8988T (cell line): Measurements from ENCODE around the gene ROCK2.
"Not testable (repeated sequence)": the region's sequence is repeated elsewhere in the genome, so short reads cannot be mapped to it uniquely, and the experiment has no call there.

ENCODE experiments used
- DNase-seq: peaks from one replicate; pipeline ENCODE4 v3.0.0; 2011

Gene ROCK2

GRCh38 chr2:11261564-11261963 is 82.9 kb downstream of the ROCK2 start:
- DNase-seq: not testable (repeated sequence)

GRCh38 chr2:11260979-11261378 is 83.5 kb downstream of the ROCK2 start:
- DNase-seq: no peak

GRCh38 chr2:11257964-11258363 is 86.5 kb downstream of the ROCK2 start:
- no peak for DNase-seq

- DNase-seq: no peak
Observed at GRCh38 chr2:11257078-11257477, 87.4 kb downstream of the ROCK2 start.

GRCh38 chr2:11256166-11256565 is 88.3 kb downstream of the ROCK2 start:
- no peak for DNase-seq

DNA sequence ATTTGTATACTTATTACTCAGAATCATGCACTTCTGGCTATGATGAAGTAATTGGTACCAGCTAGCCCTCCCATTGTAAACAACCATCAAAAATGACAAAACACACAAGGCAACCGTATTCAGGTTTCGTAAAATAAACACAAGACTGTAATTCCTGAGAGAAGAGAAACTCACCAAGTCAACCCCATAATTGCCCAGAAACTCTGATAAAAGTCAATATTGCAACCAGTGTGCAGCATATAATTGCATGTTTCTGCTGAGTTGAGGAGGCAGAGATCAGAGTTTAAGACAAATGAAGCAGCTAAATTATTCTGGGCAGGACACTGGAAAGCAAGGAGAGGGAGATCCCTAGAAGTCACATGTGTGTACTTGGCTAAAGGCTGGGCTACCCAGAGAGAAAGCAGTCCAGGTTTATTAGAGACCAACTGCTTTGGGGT is 90.3 kb downstream of the ROCK2 start:
- no peak for DNase-seq

- not testable (repeated sequence) for DNase-seq
Observed at GRCh38 chr2:11252458-11252857, 92.0 kb downstream of the ROCK2 start.

- DNase-seq: no peak
Observed at GRCh38 chr2:11250400-11251196, 93.8 kb downstream of the ROCK2 start.

- DNase-seq: no peak
Observed at GRCh38 chr2:11245322-11245721, 99.1 kb downstream of the ROCK2 start.

GRCh38 chr2:11244091-11244826 is 100.2 kb downstream of the ROCK2 start:
- DNase-seq: no peak

- DNase-seq: no peak
Observed at GRCh38 chr2:11243512-11243911, 100.9 kb downstream of the ROCK2 start.

- DNase-seq: no peak
Observed at GRCh38 chr2:11242542-11243174, 101.8 kb downstream of the ROCK2 start.

DNA sequence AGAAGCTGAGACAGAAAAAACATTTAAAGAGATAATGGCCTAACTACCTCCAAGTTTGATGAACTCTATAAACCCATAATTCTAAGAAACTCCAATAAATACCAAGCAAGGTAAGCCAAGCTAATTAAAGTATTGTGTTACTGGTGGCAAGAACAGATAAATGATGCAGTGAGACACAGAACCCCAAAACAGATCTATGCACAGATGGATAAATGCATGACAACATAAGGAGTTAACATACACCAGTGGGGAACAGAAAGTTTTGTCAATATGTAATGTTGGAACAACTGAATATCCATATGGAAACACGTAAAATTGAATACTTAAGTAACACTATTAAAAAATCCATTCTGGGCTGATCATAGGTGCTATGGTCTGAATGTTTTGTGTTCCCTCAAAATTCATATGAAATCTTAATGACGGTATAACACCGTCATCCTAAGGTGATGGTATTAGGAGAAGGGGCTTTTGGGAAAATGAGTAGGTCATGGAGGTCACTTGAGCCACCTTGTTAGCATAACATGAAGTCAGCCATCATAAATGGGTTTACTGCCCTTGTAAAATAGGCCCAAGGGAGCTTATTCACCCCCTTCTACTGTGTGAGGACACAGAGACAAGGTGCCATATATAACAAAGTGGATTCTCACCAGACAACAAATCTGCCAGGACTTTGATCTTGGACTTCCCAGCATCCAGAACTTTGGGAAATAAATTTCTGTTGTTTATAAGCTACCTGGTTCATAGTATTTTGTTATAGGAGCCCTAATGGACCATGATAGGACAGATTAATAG is 102.8 kb downstream of the ROCK2 start:
- DNase-seq: no peak

- DNase-seq: no peak
Observed at GRCh38 chr2:11239666-11240462, 104.6 kb downstream of the ROCK2 start.

- no peak for DNase-seq
Observed at GRCh38 chr2:11239147-11239546, 105.3 kb downstream of the ROCK2 start.

DNA sequence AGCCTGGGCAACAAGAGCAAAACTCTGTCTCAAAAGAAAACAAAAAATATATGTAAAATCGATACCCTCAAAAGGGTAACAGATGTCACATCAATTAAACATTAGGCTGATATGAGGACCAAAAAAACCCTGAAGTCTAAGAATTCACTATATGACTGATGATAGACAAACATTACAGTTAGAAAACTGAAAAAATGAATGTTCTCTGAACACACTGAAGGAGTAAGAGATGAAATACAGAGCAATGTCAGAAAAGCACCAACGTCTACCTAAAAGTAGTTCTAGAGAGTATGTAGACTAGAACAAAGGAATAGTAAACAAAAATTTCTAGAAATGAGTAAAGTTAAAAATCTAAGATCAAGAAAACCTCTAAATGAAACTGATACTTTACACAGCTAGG is 107.3 kb downstream of the ROCK2 start:
- no peak for DNase-seq

- no peak for DNase-seq
Observed at GRCh38 chr2:11236335-11236734, 108.1 kb downstream of the ROCK2 start.

- no peak for DNase-seq
Observed at GRCh38 chr2:11235583-11235982, 108.9 kb downstream of the ROCK2 start.

- no peak for DNase-seq
Observed at GRCh38 chr2:11234309-11234708, 110.1 kb downstream of the ROCK2 start.

DNA sequence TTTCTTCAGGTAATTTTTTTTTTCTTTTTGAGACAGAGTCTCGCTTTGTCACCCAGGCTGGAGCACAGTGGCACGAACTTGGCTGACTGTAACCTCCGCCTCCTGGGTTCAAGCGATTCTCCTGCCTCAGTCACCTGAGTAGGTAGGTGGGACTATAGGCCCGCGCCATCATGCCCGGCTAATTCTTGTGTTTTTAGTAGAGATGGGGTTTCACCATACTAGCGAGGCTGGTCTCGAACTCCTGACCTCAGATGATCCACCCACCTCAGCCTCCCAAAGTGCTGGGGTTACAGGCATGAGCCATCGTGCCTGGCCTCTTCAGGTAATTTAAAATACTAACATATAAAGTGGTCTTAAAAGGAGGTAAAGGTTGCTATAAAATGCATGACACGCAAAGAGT is 113.2 kb downstream of the ROCK2 start:
- DNase-seq: not testable (repeated sequence)

DNA sequence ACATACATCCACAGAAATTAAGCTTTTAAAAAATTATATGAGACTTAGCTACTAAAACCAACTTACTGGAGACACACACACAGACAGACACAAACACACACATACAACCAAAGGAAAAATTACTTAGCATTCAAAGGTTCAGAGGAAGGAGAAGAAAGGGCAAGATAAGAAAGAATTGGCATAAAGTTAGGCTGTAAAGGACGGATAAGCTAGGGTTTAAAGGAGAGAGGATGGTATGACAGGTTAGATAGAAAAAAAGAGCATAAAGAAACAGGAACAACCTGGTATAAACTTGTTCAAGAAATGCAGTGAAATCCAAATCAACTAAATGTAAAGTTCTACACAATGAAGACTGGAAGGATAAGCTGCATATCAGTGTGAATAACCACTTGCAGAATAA is 115.7 kb downstream of the ROCK2 start:
- DNase-seq: no peak

DNA sequence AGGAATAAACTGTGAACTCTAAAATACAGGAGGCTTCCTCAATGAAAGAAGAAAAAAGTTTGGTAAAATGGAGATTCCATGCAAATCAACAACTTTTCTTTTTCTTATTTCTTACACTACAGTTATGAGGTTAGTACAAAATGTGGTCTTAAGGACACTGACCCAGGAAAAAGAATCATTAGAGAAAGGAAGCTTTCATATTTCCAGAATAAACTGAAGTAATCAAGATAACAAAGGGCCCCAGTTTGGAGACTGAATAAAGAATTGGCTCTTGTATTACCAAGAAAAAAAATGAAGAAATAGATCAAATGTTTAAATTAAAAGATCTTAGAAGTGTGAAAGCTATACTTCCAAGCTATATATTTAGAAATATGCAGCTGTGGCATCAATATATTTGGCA is 116.8 kb downstream of the ROCK2 start:
- DNase-seq: no peak
